NAMALWA (cell line): ENCODE data around the gene PIGQ.

Experiments
- DNase-seq: peaks from one replicate; pipeline ENCODE4 v3.0.0-alpha.2; 2015; ENCODE audit warnings: low spot score

The PIGQ gene

GRCh38 chr16:569445-570254 is at the start of gene PIGQ:
PIGQ (plus strand) TSS chr16:569968; CDS start chr16:574075, 4,107 bp downstream.
- peak; percentile 68 for DNase-seq

DNA sequence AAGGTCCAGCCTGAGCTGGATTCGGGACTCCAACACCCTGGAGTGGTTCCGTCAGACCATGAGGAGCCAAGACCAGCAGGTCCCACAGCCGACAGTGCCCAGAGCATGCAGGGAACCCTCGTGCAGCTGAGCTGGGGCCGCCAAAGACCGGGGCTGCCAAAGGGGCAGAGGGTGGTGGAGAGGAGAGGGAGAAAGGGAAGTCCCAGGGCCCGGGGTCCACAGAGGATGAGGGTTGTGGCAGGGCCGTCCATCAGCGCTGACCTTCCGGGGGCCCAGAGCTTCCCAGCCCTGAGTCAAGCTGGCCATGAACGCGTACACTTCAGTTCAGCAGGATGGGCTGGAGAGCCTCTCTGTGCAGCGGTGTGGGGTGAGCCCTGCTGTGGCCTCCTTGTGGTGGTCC is 48.9 kb upstream of the PIGQ start:
- no peak for DNase-seq

- no peak for DNase-seq
Measured at GRCh38 chr16:521381-522210, 48.2 kb upstream of the PIGQ start.

DNA sequence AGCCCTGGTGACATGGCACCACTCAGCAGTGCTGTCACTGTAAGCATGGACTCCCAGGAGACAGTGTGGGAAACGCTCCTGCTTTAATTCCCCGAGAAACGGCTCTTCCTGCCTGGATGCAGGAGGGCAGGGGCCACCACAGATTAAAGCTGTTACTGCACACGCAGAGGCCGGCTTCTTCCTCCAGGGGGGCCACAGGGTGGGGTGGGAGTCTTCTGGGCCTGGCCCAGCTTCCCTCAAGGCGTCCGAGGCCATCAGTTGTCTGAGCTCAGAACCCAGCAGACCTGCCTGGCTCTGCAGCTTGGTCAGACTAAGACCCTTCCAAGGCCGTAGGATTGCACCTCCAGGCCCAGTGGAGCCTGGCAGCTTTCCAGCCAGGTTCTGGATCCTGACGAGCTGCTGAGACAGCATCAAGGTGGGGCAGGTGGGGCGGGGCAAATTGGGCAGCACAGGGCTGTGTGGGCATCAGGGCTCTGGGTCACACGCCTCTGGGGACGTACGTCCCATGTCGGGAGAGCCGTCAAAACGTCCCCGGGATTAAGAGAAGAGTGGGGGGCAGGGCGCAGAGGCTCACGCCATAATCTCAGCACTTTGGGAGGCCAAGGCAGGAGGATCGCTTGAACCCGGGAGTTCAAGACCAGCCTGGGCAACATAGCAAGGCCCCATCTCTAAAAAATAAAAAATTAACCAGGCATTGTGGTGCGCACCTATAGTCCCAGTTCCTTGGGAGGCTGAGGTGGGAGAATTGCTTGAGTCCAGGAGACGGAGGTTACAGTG is 47.3 kb upstream of the PIGQ start:
- DNase-seq: no peak

DNA sequence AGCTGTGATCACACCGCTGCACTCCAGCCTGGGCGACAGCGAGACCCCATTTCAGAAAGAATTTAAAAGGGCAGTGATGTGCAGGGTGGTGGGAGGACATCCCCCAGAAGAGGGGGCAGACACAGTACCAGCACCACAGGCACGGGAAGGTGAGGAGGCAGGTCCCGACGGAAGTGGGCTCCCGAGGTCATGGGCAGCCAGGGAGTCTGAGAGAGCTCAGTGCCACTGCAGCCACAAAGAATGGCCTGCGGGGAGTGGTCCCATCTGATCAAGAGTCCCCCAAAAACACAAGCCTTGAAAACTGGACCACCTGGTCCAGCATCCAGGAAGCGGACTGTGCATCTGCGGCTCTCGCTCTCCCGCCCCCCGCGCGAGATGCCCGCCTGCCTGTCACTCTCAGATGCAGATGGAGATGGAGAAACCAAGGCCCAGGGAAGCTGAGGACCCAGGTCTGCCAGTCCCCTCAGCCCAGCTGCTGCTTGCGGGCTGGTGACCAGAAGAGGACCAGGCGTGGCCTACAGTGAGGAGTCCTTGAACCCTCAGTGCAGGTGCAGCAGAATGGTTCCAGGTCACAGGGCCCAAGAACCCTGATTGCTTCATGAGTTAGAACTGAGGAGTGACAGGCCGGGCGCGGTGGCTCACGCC is 46.5 kb upstream of the PIGQ start:
- DNase-seq: no peak

DNA sequence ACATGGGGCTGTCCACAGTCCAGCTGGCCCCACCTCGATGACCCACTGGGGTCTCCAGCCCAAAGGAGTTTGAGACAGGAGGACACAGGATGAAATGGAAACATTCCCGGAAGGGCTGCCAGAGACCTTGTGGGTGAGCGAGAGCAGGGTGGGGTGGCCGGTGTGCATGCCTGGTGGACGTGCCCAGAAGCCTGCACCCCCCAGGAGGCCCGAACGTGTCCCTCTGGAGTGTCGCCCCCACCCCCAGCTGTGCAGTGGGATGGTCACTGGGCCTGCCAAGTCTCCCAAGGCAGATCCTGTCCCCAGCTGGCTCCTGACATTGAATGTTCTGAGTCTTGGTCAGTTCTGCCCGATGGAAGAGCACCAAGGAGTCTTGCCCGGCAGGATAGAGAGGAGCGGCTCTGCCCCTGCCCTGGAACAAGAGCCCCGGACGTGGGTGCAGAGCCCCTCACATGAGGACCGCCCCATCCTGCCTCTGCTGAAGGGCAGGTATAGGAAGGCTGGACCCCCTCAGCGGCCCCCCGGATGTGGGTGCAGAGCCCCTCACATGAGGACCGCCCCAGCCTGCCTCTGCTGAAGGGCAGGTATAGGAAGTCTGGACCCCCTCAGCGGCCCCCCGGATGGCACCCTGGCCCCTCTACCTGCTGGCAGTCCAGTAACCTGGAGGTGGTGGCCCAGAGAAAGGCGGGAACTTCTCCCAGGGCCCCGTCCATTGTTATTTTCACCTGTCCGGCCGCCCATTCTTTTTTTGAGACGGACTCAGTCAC is 45.3 kb upstream of the PIGQ start:
- DNase-seq: no peak

DNA sequence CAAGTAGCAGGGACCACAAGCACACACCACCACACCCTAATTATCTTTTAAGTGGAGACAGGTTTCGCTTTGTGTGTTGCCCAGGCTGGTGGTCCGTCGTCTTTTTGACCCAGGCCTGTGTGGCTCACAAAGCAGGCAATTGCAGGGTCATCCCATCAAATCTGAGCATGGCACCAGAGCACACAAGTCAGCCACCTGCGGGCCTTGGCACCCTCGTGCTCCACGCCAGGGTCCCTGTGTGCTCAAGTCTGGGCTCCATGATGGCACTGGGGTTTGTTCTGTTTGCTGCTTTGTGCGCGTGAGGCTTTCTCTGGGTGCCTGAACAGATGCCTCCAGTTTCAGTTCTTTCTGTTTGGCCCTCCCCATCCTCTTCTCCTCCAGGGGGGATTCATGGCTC is 44.6 kb upstream of the PIGQ start:
- no peak for DNase-seq

GRCh38 chr16:525520-526180 is 44.1 kb upstream of the PIGQ start:
- DNase-seq: no peak

- peak; percentile 23 for DNase-seq
Measured at GRCh38 chr16:526181-527014, 43.4 kb upstream of the PIGQ start.

DNA sequence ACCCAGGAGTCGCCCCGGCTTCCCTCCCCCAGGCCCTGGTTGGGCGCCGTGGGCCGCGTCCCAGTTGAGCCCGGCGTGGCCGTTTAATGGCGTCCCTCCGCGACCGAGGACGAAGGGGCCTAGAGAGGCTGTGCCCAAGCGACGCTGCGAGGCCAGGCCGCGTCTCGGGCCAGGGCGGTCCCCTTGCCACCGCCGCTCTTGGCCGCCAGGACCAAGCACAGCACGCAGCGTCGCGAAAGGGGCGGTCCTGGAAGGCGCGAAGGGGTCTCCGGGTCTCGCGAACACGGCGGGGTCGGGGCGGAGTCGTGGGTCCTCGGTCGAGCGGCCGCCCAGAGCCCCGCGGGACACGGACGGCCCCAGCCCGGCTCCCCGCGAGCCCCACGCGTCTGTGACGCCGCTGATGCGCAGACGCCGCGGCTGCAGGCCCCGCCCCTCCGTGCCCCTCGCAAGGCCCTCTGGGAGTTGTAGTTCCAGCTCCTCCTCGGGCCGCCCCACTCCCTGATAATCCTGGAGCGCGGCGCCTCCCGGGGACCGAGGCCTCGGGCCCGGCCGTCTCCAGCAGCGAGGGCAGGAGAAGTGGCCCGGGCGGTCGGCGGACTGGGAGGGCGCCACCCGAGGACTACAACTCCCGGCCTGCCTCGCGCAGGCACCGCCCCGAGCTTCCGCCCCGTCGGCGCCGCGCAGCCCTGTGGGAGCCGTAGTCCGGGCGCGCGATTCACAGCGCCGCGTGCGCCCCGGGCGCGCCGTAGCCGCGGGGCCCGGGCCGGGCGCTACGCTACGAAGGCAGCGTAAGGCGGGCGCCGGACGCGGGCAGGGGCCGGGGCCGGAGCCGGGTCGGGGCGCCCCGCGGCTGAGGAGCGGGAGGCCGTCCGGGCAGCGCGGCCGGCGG is 42.5 kb upstream of the PIGQ start, which contains the start of gene CAPN15:
Gene CAPN15 (plus strand): TSS at position 698 of the 889 bp plus-strand sequence. CDS start 19,127 bp downstream, outside the sequence.
- DNase-seq: peak; percentile 87

DNA sequence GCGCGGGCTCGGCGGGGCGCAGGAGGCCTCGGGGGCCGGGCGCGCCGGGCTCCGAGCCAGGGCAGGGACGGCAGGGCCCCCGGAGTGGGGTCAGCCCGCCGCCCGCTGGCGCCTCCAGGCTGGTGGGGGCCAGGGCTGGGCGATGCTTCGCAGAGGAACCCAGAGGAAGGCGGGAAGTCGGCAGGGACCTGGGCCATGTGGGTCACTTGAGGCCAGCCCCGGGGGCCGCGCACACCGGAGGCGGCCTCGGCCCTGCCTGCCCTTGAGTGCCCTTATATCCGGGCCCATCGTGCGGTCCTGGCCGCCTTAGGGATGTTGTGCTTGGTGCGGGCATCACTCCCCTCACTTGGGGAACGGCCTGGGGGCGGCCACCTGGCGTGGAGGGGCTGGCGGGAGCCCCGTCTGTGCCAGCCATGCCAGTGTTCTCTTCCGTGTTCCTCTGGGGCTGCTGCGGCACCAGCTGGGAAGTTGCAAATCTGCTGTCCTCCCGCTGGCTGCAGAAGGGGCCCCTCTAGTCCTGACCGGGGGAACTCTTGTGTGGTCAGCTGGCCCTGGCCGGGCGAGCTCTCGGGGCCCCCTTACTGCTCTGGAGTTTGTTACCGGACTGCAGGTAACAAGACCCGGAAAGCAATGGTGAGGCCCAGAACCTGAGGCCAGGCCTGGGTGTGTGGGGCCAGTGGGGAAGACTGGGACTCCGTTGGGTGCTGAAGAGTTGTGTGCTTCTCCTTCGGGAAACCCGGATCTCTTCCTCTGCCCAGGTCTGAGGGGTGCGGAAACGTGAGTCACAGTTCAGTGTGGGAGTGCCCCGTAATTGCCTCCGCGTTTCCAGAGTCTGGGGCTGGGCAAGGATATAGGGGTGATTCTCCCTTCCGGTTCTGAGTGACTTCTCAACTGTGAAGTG is 41.4 kb upstream of the PIGQ start:
- DNase-seq: peak; percentile 35

- DNase-seq: peak; percentile 35
Measured at GRCh38 chr16:529012-529575, 40.7 kb upstream of the PIGQ start.

DNA sequence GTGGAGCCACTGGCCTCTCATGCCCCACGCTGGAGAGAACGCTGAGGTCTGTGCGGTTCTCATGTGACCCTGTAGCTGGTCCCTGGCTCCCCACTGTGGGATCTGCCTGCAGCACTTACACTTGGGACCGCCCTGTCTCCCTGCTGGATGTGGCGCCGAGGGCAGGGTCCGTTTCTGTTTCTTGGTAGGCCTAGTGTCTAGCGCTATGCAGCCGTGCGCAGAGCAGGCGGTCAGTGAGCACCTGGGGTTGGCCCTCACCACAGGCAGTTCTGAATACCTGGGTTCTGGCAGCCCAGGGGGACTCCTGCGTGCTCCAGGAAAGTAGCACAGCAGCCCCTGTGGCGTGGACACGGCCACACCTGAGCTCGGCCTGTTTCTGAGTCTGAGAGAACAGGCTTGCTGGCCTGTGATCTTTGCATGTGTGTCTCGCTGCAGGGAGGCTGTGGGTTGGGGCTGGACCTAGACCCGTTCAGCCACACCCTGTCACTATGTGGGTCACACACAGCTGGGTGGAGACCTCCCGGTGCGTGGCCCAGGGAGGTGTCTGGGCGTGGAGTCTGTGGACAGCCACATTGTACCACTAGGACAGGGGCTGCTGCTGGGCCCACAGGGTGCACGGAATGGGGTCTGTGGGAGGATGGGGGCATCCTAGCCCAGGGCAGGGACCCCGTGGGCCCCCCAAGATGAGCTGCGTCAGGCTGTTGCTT is 39.5 kb upstream of the PIGQ start:
- DNase-seq: no peak

DNA sequence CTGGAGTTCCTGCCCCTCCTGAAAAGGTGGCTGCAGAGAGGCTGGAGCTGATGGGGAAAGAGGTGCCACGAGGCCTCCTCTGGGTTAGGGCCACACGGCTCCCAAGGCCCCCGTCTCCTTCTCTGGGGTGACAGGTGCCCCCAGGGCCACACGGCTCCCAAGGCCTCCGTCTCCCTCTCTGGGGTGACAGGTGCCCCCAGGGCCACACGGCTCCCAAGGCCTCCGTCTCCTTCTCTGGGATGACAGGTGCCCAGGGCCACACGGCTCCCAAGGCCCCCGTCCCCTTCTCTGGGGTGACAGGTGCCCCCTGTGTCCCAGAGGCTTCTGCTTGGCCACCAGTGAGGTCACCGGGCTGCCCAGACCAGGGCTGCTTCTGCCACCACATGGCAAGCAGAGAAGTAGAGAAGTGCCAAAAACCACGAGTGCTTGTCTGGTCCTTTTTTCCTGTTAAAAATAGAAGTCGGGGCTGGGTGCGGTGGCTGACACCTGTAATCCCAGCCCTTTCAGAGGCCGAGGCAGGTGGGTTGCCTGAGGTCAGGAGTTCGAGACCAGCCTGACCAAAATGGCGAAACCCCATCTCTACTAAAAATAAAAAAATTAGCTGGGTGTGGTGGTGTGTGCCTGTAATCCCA is 38.2 kb upstream of the PIGQ start:
- no peak for DNase-seq

DNA sequence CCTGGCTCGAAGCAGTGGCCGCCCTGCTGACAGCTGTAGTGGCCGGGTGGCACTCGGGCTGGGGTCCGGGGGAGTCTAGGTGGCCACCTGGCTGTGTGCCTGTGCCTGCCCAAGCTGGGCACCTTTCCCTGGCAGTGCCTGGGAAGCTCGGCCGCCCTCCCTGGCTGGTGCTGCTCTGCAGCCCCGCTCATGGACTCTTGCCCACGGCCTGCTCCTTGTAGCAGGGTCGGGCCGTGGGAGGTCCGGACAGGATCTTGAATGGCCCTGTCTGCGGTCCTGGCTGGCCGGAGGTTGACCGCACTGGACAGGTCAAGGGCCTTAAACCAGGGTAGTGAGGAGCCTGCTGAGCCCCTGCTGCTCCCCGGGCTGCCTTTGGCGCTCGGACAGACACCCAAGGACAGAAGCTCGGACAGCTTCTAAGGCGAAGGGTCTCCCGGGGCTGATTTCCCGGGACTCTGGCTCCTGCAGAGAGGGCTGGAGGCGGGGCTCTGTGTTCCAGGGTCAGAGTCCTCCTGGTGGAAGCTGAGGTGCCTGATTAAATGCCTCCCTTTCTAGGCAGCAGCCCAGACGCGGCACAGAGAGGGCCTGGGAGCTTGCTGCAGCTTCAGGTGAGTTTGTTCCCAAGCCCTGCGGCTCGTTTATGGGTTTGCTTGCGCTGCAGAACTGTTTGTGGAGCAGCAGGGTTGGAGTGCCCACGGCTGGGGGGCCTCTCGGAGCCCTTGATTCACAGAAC is 36.2 kb upstream of the PIGQ start:
- no peak for DNase-seq
